Fibroblast of pulmonary artery (primary cell): ENCODE data around the gene MPV17.
"Not testable (repeated sequence)": the region's sequence is repeated elsewhere in the genome, so short reads cannot be mapped to it uniquely, and the experiment has no call there.

Experiments
- DNase-seq: peaks from one replicate; pipeline ENCODE4 v3.0.0-alpha.2; 2010; ENCODE audit warnings: low read depth
- H3K4me3 ChIP-seq: replicated peaks from 2 replicates; pipeline ENCODE4 v1.5.1; 2011; ENCODE audit warnings: low read depth, mild to moderate bottlenecking, control low read depth, low read length, moderate library complexity
- TF ChIP-seq, protein P1 (sequence below): IDR thresholded peaks from 2 replicates; pipeline ENCODE4 v1.5.1; 2011; ENCODE audit warnings: mild to moderate bottlenecking, control low read depth, low read length, inconsistent platforms; ENCODE audit errors: missing control alignments

The MPV17 gene

DNA sequence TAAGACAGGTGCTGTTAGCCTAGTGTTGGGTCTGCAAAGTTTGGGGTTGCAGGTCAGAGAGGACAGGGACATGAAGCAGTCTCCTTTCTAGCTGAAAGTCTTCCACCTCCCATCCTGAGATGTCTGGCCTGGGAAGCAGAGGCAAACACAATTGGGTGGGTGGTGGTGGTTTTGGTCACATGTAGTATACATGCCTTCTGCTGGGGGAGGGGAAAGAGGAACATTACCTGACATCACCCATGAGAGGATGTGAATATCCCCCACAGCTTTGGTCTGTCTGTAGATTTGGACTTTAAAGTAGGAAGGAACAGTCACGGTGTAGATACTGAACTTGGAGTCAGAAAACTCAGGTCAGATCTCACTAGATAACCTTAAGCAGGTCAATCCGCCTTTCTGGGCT is 52.2 kb downstream of the MPV17 start:
- no peak for DNase-seq
- H3K4me3 ChIP-seq = no peak overlapping the region
- TF ChIP-seq, protein P1, sequence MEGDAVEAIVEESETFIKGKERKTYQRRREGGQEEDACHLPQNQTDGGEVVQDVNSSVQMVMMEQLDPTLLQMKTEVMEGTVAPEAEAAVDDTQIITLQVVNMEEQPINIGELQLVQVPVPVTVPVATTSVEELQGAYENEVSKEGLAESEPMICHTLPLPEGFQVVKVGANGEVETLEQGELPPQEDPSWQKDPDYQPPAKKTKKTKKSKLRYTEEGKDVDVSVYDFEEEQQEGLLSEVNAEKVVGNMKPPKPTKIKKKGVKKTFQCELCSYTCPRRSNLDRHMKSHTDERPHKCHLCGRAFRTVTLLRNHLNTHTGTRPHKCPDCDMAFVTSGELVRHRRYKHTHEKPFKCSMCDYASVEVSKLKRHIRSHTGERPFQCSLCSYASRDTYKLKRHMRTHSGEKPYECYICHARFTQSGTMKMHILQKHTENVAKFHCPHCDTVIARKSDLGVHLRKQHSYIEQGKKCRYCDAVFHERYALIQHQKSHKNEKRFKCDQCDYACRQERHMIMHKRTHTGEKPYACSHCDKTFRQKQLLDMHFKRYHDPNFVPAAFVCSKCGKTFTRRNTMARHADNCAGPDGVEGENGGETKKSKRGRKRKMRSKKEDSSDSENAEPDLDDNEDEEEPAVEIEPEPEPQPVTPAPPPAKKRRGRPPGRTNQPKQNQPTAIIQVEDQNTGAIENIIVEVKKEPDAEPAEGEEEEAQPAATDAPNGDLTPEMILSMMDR = no peak

DNA sequence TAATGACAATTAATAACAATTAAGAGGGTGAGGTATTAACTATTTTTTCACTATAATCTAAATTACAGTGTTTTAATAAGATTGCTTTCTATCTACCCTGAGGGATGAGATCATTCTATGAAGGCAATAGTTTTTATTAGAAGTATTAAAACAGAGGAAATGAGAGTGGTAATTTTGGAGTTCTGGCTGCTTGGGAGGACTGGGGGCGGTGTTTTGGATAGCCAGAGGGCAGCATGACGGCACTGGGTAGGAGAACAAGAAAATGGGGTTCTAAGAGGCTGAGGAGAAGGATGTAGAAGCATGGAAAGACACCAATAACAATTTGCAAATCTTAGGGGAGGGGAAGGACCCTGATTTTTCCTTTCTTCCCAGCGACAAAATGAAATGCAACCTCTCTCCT is 52.8 kb downstream of the MPV17 start:
- DNase-seq = no peak
- TF ChIP-seq, protein P1 = no peak
- no peak overlapping the region for H3K4me3 ChIP-seq

GRCh38 chr2:27268296-27268695 is 54.6 kb downstream of the MPV17 start:
- H3K4me3 ChIP-seq, DNase-seq: not testable (repeated sequence)

DNA sequence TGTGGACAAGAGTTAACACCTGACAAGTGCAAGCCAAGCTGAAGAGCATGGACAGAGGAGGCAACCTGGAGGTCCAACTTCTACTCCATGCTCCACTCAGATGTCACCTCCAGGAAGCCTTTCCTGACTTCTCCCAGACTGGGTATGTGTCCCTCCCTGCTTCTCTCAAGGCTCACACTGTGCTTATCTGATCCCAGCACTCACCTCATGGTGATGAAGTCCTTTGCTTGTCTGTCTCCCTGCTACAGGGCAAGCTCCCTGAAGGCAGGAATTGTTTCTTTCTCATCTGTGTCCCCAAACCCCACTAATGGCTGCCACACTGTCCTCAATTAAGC is 57.4 kb downstream of the MPV17 start:
- no peak overlapping the region for H3K4me3 ChIP-seq
- no peak for DNase-seq
- TF ChIP-seq, protein P1 = no peak

DNA sequence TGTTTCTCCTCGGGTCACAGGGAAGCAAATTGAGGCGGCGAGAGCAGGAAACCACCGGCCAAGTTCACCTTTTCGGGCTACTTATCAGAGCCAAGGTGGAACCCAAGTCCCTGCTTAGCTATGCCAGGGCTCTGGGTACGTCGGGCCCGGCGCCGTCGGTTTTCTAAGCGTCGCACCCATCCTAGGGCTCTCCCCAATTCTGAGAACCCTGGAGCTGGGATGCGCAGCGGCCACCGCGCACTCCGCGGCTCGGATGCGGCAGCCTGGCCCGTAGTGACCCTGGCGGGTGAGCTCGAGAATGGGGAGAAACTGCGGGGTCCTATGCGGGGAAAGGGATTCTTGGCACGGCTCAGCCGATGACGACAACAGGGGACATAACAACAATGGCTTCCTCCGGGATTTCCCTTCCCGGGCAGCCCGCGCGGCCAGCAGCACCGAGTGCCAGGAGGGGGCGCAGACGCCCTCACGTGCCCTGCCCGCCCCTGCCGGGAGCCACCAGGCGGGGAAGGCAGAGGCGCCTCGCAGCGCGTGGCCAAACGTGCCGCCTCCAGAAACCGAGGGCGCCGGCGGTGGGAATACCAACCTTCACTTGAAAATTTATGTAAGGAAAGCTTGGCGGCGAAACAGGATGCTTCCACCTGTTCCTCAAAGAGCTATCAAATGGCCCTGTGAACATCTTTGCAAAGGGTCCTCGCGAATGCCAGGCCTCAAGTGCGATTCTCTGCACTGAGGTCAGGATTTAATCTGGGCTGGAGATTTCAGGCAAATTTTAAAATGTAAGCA is 58.0 kb downstream of the MPV17 start:
- DNase-seq = peak; percentile 42
- peak overlapping the region; percentile 12 for H3K4me3 ChIP-seq

DNA sequence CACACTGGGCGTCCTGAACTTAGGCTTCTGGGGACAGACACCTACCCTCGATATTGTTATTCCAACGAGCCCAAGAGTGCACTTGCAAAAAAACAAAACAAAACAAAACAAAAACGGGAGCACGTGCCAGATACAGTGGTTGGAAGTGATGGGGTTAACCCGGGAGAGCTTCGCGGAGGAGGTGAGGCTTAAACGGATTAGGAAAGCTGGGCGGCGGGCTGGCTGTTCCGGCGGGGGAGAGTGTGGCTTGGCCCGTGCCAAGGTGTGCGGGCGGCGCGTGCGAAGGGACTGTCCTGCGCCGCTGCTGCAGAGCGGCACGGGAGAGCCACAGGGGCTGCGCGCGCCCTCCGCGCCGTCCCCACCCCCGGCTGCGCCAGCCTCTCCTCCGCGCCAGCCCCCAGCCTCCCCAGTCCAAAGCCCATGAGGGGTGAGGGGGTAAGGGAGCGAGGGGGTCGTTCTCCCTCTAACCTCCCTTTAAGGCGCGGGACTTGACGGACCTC is 58.6 kb downstream of the MPV17 start:
- DNase-seq = no peak

More for the DNA sequence above, 58.0 kb downstream of the MPV17 start:
- TF ChIP-seq, protein P1 = peak; percentile 26

DNA sequence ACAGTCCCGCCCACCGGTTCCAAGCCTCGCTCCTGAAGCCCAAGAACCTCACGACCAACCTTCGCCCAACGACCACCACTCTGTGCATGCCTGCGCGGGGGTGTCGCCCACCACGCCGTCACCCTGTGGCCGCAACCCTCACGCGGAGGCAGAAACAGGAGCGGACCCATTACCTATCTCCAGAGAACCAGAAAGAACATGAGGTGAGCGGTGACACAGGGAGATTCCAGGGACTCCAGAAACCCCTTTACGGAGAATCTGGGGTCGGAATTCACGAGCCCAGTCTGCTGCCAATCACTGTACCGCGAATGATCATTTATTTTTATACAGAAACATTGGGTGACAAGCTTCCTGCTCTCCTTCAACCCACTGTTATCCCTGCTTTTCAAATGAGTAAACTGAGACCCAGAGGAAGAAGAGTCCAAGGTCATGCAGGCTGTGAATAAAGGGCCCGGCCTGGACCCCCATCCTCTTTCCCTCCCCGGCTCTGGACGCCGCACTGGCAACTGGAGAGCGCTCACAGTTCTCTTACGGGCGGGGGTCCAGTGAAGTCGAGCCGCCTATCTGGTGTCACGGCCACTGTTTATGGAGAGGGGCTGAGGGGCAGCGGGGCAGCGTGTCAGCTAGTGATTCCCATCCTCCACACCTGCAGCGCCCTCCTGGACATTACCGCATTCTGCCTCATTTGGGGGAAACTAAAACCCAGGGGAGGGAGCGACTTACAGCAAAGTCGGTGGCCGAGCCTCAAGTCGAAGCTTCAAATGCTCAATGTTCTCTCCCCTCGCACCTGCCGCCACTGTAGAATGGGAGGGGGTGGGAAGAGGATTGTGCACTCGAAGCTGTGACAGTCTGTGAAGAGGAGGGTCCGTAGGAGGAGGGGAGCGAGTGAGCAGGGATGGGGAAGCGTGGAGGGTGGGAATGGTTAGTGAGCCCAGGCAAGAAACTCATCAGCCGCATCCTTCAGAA is 59.3 kb downstream of the MPV17 start:
- TF ChIP-seq, protein P1 = no peak
- peak overlapping the region; percentile 19 for H3K4me3 ChIP-seq

More for the DNA sequence above, 58.6 kb downstream of the MPV17 start:
- H3K4me3 ChIP-seq = no peak overlapping the region
- TF ChIP-seq, protein P1 = no peak

More for the DNA sequence above, 59.3 kb downstream of the MPV17 start:
- DNase-seq = no peak
